Activated naive CD8-positive, alpha-beta T cell treated with anti-CD3 and anti-CD28 coated beads, Interleukin-2, amount 50 U/mL, for 16 hours (primary cell): ENCODE data around the gene FAM32A.

Experiments used
- DNase-seq: peaks from one replicate; pipeline ENCODE4 v3.0.0-alpha.2; 2020; ENCODE audit warnings: low read depth, low spot score

The FAM32A gene

DNA sequence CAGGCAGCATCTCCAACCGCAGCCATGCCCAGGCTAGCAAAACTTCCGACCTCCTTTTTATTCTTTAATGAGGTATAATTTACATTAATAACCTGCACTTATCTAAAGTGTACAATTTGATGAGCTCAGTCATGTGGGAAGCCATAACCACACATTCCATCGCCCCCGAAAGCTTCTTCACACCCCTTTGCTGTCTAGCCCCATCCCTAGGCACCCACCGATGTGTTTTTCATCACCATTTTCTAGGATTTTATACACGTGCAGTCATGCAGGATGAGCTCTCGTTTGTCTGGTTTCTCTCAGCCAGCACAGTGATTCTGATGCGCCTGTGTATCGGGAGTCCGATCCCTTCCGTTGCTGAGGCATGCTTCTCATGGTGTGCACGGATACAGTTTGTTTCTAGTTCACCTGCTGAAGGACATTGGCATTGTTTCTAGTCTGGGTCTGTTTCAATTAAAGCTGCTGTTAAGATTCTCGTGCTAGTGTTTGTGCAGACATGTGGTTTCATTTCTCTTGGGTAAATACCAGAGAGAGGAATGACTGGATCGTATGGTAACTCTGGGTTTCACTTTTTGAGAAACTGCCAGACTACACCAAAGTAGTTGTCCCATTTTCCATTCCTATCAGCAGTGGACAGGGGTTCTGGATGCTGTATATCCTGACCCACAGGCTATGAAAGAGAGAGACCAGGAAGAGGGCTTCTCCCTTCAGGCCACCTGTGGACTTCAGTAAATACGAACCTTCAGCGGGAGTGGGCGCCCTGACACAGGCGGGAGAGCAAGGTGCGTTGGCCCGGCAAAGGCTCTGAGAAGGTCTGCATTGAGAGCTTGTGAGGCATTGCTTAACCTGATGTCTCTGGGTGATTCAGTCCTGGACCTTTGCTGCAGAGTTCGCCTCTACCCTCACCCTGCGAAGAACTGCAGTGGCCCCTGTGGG, 17.4 kb downstream of the FAM32A start:
- DNase-seq: no peak

DNA sequence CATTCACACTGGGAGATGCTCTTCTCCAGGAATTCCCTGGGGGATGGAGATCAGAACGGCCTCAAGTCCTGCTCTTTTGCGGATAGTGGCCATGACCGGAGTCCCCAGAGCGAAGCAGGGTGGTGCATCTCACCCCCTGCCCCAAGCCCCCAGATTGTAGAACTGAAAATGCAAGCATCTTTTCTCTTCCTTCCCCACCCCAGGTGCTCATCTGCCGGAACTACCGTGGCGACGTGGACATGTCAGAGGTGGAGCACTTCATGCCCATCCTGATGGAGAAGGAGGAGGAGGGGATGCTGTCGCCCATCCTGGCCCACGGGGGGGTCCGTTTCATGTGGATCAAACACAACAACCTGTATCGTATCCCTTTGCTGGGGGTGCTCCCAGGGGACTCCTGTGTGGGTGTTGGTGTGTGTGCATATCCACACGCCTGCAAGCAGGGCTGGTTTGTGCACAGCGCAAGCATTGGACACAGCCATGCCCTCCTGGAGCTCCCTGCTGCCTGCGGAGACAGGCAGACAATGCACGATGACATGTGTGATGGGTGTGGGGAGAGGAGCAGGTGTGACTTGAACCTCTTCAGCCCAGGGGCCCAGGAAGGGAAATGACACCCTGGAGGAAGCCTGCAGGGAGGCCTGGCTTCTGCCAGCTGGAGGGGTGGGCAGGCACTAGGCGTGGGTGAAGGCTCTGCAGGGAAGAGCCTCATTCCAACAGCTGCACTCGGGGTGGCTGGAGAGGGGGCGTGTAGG, 18.2 kb downstream of the FAM32A start:
- DNase-seq: no peak

DNA sequence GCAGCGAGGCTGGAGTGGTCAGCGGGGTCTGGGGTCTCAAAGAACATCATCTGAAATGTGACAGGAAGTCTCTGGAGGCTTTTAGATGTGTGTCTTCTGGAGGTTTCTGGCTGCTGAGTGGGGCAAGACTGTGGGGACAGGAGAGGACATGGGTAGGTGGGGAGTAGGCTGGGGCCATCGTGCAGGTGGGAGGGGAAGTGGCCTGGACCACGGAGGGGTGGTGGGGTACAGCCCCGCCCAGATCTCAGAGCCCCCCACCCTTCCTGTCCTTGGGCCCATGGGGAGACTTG, 18.7 kb downstream of the FAM32A start:
- no peak for DNase-seq

DNA sequence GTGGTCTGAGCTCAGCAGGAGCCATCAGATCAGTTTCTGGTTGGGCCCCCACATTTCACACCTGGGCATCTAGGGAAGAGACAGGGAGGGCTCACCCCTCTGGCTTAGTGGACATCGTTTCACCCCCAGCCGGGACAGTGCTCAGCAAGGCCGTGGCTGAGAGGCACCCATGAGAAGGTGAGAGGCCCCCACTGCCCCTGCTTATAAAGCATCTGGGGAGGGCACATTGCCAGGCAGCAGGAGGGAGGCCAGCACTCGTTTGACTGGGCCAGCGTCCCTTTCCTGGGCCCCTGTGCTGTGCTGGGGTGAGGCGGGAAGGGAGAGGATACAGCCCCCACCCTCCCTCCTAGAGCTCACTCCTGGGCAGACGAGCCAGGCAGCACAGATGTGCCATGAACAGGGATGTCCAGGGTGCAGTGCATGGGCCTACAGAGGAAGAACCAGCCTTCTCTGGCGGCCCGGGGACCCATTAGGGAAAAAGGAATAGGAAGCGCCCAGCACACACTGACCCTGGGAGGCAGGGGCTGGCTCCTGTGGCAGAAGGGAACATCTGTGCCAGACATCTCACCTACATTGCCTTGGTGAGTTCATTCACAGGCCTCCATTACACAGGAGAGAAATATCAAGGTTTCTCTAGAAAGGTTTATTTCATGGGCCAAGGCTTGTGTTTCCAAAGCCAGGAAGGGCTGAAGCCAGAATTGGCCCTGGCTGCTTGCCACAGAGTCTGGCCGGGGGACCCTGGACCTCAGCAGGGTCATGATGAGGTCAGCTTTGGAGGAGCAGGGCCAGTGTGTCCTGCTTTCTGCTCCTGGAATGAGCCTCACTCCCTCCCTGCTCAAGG, 20.2 kb downstream of the FAM32A start:
- DNase-seq: no peak

DNA sequence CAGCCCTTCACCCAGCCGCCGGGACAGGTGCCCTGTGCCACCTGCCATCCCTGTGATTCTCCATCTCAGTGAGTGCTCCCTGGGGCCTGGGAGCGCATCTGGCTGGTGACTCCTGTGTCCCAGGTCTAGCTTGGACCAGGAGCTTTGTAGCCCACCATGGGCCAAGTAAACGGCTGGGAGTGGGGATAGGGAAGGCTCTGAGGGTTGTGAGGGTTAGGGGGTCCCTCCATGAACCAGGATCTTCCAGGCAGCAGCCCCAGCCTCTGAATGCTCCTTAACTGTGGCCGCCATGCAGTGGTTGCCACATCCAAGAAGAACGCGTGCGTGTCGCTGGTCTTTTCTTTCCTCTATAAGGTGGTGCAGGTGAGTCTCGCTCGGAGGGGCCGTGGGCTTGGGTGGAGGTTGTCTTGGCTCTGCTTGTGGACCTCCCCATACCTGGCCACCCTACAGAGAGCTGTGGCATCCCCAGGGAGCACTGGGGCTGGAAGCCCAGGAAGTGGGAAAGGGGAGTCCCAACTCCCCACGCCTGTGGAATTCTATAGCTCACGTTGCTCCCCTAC, 20.9 kb downstream of the FAM32A start:
- DNase-seq: no peak

DNA sequence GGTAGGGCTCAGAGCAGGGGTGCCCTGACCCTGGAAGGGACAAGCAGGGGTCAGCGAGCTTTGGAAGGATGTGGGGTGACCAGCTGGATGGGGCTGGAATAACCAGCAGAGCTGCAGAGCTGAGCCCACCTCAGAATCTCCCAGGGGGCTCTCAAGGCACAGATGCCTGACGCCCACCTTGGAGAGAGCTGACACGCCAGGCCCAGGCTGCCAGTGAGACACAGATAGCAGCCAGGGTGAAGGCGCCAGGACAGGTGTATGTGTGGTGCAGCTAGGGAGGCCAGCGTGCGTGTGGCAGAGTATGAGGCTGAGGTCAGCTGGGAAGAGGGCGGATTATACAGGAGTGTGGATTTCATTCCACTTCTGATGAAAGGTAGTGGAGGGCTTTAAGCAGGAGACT, 21.4 kb downstream of the FAM32A start:
- no peak for DNase-seq

DNA sequence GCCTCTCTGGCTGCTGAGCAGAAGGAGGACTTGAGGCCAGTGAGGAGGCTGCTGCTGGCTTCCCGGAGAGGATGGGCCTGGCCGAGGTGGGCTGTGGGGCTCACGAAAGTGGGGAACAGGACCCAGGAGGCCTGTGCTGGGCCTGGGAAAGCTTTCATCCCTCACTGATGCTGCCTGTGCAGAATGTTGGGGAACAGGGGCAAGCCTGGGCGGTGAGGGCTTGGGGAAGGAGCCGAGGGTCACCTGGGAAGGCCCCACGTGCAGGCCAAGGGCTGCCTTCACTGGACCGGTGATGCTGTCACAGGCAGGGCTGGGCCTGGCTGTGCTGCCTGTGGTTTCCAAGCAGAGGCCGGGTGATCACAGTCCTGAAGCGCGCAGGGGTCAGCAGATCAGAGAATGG, 21.9 kb downstream of the FAM32A start:
- DNase-seq: no peak

DNA sequence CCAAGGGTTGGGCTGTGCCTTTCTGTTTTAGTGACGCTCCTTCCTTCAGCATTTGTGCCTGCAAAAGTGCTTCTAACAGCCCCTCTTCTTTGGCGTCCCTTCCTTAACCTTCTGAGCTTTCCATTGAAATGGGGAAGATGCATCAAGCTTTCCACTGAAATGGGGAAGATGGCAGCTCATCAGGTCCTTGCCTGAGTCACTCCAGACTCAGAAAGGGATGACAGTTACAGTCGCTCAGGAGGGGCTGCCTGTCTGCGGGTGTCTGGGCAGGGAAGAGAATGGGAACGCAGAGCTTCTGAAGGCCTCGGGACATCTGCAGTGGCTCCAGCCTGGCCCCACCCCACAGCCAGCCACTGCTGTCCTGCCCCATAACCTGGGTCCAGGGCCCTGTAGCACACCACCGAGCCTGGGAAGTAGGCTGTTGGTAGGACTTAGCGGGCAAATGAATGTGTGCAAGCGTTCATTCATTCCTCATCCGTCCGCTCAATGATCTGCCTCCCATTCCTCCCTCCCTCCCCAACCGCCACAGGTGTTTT, 22.3 kb downstream of the FAM32A start:
- no peak for DNase-seq

DNA sequence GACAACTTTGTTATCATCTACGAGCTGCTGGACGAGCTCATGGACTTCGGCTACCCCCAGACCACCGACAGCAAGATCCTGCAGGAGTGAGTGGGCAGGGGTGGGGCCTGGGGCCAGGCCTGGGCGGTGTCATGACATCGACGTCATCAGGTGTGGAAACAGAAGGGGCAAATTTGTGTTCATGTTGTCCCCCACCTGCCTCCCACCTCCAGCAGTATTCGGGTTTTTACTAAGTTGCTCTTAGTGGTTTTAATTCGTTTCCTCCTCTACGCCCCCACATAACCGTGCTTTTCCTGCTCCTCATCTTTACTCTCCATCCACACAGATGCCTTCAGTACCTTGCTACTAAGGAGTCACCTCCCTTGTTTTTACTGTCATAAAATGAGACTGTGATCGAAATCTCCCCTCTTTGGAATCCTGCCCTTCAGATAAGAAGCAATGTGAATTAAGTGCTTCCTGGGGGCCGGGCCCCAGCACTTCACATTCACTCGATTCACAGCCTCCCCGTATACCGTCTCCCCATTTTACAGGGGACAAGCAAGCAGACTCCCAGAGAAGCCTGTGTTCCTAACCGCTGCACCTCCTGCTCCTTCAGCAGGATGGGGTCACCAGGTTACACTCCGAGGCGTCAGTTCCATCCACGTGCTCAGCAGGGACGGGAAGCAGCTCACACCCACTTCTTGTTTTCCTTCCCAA, 23.0 kb downstream of the FAM32A start:
- no peak for DNase-seq

DNA sequence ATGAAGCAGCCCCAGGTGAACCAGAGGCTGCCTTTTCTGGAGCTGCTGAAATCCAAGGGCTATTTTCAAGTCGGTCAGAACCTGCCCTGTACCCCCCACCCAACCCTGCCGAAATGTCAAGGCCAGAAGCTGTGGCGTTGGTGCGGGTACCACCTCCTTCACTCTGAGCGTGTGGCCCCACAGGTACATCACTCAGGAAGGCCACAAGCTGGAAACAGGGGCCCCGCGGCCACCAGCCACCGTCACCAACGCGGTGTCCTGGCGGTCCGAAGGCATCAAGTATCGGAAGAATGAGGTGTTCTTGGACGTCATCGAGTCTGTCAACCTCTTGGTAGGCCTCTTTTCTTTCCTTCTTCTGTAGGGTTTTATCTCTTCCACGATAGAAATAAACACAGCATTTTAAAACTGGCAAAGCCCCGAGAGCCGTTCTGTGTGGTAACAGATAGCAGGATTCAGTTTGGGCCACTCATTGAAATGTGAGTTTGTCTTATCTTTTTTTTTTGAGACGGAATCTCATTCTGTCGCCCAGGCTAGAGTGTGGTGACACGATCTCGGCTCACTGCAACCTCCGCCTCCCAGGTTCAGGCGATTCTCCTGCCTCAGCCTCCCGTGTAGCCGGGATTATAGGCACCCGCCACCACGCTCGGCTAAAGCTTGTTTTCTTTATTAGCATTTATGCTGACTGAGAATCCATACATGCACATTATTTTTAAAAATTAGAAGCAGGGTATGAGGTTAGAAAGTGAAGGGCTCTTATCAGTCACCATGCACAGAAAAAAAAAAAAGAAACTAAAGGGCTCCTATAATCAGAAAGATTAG, 23.8 kb downstream of the FAM32A start:
- no peak for DNase-seq

DNA sequence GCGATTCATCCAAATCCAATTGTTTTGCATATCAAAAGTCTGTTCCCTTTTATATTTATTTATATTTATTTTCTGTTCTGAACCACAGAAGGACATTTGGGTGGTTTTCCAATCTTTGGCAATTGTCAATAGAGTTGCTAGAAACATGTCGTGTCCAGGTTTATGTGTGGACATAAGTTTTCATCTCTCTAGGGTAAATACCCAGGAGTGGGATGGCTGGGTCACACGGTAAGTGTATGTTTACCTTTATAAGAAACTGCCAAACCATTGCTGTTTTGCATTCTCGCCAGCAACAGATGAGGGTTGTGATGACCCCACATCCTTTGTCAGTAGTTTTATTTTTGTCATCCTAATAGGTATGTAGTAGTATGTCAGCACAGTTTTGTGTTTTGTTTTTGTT, 25.0 kb downstream of the FAM32A start:
- no peak for DNase-seq

DNA sequence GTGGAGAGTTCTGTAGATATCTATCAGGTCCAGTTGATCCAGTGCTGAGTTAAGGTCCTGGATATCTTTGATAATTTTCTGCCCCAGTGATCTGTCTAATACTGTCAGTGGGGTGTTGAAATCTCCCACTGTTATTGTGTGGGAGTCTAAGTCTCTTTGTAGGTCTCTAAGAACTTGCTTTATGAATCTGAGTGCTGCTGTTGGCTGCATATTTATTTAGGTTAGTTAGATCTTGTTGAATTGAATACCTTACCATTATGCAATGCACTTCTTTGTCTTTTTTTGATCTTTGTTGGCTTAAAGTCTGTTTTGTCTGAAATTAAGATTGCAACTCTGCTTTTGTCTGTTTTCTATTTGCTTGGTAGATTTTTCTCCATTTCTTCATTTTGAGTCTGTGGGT, 27.9 kb downstream of the FAM32A start:
- no peak for DNase-seq

DNA sequence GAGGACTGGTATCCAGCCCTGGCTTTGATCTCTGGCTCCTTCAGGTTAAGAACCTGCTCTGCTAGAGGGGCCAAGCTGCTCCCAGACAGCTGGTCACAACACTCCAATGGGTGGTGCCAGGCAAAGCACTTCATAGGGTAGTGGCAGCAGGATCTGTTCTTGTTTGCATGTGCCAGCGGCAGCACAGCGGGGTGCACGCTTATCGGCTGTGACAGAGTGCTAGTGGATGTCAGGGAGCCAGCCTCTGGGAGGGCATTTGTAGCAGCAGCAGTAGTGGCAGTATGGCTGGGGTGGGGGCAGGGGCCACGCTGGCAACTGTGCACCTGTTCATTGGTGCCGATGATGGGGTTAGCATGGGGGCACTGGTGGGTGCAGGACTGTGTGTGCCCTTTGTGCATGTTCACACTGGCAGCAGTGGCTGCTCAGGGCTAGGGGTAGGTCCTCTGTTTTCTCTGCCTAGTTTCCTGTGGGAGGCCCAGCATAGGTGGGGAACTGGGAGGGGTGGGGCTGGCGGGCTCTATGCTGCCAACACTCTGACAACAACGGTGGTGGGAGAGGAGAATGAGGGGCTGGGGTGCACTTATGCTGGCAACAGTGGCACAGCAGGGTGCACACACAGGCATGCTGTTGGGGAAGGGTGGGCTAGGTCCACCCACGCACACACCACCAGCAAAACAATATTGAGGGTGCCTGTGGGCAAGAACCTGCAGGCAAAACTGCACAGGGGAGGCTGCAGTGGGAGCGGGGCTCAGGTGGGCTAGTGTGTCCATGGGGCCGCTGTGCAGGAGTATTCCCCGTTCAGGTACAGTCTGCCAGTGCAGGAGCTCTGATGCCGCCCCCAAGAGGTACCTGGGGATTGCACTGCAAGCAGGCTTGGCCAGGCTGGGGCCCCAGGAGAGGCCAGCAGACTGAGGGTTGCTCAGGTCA, 31.8 kb downstream of the FAM32A start:
- DNase-seq: no peak

DNA sequence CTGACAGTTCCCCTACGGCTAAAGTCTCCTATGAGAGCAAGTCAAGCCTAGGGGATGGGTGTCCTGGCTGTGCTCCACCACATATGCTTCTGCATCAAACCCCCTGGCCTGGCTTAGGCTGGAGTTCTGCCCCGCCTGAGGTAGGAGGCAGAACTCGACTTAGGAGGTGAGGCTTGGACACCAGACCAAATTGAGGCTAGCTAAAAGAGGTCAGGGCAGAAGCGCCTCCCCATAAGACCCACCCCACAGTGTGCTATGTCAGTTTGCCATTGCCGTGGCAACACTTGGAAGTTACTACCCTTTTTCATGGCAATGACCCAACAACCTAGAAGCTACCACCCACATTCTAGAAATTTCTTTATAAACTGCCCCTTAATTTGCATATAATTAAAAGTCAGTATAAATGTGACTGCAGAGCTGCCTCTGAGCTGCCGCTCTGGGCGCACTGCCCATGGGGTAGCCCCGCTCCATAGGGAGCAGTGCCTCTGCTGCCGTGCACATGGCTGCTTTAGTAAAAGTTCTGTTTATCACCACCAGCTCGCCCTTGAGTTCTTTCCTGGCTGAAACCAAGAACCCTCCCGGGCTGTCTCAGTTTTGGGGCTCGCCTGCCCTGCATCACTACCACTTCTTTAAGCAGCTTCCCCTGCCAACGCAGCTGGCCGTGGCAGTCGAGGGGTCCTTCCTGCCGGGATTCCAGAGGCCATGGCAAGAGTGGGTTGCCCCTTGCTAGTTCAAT, 32.7 kb downstream of the FAM32A start:
- no peak for DNase-seq

DNA sequence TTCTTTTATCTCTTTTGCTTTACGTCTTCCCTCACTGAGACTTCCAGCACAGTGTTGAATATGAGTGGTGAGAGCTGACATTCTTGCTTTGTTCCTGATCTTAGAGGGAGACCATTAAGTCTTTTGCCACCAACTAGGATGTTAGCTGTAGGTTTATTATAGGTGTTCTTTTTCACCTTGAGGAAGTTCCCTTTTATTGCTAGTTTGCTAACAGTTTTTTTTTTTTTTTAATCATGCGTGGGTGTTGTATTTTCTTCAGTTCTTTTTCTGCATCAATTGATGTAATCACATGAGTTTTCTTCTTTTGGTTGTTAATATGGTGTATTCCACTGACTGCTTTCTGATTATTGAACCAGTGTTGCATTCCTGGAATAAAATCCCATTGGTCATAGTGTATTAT, 33.6 kb downstream of the FAM32A start:
- no peak for DNase-seq

DNA sequence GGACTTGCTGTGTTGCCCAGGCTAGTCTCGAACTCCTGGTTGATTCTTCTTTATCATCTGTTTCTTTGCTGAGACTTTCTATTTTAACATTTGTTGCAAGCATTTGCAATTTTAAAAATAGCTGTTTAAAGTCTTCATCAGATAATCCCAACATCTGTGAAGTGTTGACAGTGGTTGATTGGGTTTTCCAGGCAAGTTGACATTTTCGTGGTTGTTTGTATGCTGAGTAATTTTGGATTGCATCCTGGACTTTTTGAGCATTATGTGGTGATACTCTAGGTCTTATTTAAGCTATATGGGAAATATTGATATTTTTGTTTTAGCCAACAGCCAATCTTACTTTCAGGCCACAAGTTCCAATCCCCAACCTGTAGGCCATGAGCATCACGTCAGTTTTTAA, 37.6 kb downstream of the FAM32A start:
- no peak for DNase-seq

DNA sequence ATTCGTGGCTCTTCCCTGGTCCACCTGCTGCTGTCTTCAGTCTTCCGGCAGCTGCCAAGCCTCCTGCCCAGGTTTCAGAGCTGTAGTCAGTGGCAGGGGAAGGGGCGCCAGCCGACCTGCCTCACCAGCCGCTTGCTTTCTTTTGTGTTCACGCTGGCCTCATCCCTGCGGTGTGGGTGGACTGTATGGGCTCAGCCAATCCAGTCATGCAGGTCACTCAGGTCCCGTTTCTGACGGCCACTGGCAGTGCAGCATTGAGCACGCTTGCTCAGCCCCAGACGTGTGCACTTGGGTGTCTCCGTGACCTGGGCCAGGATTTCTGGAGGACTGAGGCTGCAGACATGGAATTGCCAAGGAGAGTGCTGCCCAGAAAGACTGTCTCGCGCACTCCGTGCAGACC, 38.5 kb downstream of the FAM32A start:
- DNase-seq: no peak

DNA sequence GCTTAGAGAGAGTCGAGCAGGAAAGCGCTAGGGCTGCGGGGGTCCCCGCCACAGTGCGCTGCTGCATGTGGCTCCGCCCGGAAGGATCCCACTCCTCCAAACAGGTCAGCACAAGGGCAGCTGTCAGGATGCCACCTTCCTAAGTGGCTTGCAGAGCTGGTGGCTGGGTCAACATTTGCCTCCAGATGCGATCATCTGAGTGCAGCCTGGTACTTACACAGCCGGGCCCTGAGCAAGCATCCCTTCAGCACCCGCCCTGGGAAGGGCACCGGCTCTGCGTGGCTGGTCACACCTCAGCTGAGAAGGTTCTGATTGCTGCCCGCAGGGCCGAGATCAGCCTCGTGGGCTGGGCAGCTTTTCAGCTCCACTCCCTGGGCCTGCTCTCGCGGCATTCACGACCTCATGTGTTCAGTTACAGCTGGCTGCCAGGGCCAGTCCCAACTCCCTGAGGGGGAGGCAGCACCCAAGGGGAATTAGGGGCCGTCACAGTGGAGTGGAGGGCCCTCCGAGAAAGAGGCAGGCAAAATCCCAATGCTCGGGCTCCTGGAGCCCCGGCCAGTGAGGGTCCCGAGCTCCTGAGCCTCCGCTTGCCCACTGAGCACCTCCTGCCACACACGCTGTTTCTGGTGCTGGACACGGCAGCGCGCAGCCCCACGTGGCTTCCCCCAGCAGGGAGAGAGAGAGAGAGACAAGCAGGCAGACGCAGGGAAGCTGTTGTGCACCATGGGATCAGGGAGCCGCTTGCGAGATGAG, 39.3 kb downstream of the FAM32A start:
- DNase-seq: no peak
